H9 (cell line): Measurements from ENCODE around the gene ARPP21. TPM values are rescaled to one million over a fixed set of nuclear protein-coding genes. Genes with fewer than 3 reads are reported as not detected.

Experiments used
- DNase-seq: peaks from one replicate; pipeline ENCODE4 v3.0.0-alpha.2; 2017
- H2AFZ ChIP-seq: one replicate; pipeline ENCODE4 v1.6.1; 2013; ENCODE audit warnings: mild to moderate bottlenecking, low read length, control low read depth, moderate library complexity
- H2AK5ac ChIP-seq: 2 replicates; pipeline ENCODE4 v1.6.1; 2013; ENCODE audit warnings: low read length, control low read depth, mixed read lengths; ENCODE audit not compliant: insufficient read length
- H2BK120ac ChIP-seq: one replicate; pipeline ENCODE4 v1.6.1; 2013; ENCODE audit warnings: low read depth, mild to moderate bottlenecking, low read length, control low read depth, inconsistent platforms; ENCODE audit not compliant: poor library complexity, severe bottlenecking
- H2BK12ac ChIP-seq: 2 replicates; pipeline ENCODE4 v1.6.1; 2013; ENCODE audit warnings: low read length, control low read depth, mixed read lengths, low read depth; ENCODE audit not compliant: insufficient read length
- H2BK15ac ChIP-seq: 2 replicates; pipeline ENCODE4 v1.6.1; 2013; ENCODE audit warnings: low read depth, low read length, control low read depth
- H2BK20ac ChIP-seq: one replicate; pipeline ENCODE4 v1.6.1; 2013; ENCODE audit warnings: low read depth, mild to moderate bottlenecking, low read length, control low read depth, inconsistent platforms; ENCODE audit not compliant: poor library complexity, severe bottlenecking
- H2BK5ac ChIP-seq: 2 replicates; pipeline ENCODE4 v1.6.1; 2013; ENCODE audit warnings: low read length, control low read depth, mixed read lengths; ENCODE audit not compliant: insufficient read length
- H3K14ac ChIP-seq: 2 replicates; pipeline ENCODE4 v1.6.1; 2013; ENCODE audit warnings: low read length, control low read depth; ENCODE audit not compliant: insufficient read depth
- H3K18ac ChIP-seq: 2 replicates; pipeline ENCODE4 v1.6.1; 2013; ENCODE audit warnings: low read depth, mild to moderate bottlenecking, mixed read lengths, low read length, control low read depth; ENCODE audit not compliant: insufficient read length
- H3K23ac ChIP-seq: 2 replicates; pipeline ENCODE4 v1.6.1; 2013; ENCODE audit warnings: low read length, control low read depth, mixed read lengths, low read depth; ENCODE audit not compliant: insufficient read length
- H3K23me2 ChIP-seq: 2 replicates; pipeline ENCODE4 v1.6.1; 2013; ENCODE audit warnings: low read depth, mild to moderate bottlenecking, mixed read lengths, low read length, control low read depth; ENCODE audit not compliant: insufficient read length, poor library complexity, severe bottlenecking
- H3K27ac ChIP-seq: 2 replicates; pipeline ENCODE4 v1.5.1; 2013; ENCODE audit warnings: low read length, control low read depth, mixed read lengths, low read depth; ENCODE audit not compliant: insufficient read length
- H3K27me3 ChIP-seq: 2 replicates; pipeline ENCODE4 v1.6.1; 2013; ENCODE audit warnings: low read length, control low read depth, inconsistent platforms; ENCODE audit not compliant: insufficient read depth
- H3K4ac ChIP-seq: 2 replicates; pipeline ENCODE4 v1.6.1; 2013; ENCODE audit warnings: low read depth, mild to moderate bottlenecking, control low read depth, inconsistent platforms, low read length, moderate library complexity
- H3K4me1 ChIP-seq: 2 replicates; pipeline ENCODE4 v1.6.1; 2013; ENCODE audit warnings: low read length, control low read depth, inconsistent platforms; ENCODE audit not compliant: insufficient read depth
- H3K4me2 ChIP-seq: 2 replicates; pipeline ENCODE4 v1.6.1; 2013; ENCODE audit warnings: low read length, control low read depth, mixed read lengths; ENCODE audit not compliant: insufficient read length, insufficient read depth
- H3K56ac ChIP-seq: 2 replicates; pipeline ENCODE4 v1.6.1; 2013; ENCODE audit warnings: low read depth, mild to moderate bottlenecking, mixed read lengths, low read length, control low read depth; ENCODE audit not compliant: insufficient read length
- H3K79me1 ChIP-seq: 2 replicates; pipeline ENCODE4 v1.6.1; 2013; ENCODE audit warnings: low read depth, mild to moderate bottlenecking, moderate library complexity, low read length, control low read depth, inconsistent platforms; ENCODE audit not compliant: insufficient read depth, poor library complexity, severe bottlenecking
- H3K79me2 ChIP-seq: 2 replicates; pipeline ENCODE4 v1.6.1; 2013; ENCODE audit warnings: low read length, control low read depth, inconsistent platforms; ENCODE audit not compliant: insufficient read depth
- H3K9ac ChIP-seq: 2 replicates; pipeline ENCODE4 v1.6.1; 2013; ENCODE audit warnings: low read length, control low read depth, mixed read lengths; ENCODE audit not compliant: insufficient read length; ENCODE audit errors: extremely low read depth
- H3K9me3 ChIP-seq: one replicate; pipeline ENCODE4 v1.6.1; 2013; ENCODE audit warnings: low read depth, low read length, inconsistent platforms; ENCODE audit not compliant: control insufficient read depth
- H3T11ph ChIP-seq: one replicate; pipeline ENCODE4 v1.6.1; 2013; ENCODE audit warnings: mild to moderate bottlenecking, low read length, control low read depth, inconsistent platforms
- H4K20me1 ChIP-seq: one replicate; pipeline ENCODE4 v1.6.1; 2013; ENCODE audit not compliant: control insufficient read depth, insufficient read length, insufficient read depth
- H4K5ac ChIP-seq: 2 replicates; pipeline ENCODE4 v1.6.1; 2013; ENCODE audit warnings: low read depth, mild to moderate bottlenecking, mixed read lengths, low read length, control low read depth; ENCODE audit not compliant: insufficient read length
- H4K8ac ChIP-seq: replicated peaks from 2 replicates; pipeline ENCODE4 v1.6.1; 2013; ENCODE audit warnings: low read length, control low read depth, mixed read lengths, low read depth; ENCODE audit not compliant: insufficient read length
- H4K91ac ChIP-seq: 2 replicates; pipeline ENCODE4 v1.6.1; 2013; ENCODE audit warnings: low read depth, mild to moderate bottlenecking, moderate library complexity, mixed read lengths, low read length, control low read depth; ENCODE audit not compliant: insufficient read length
- H3K27ac Mint-ChIP-seq, 3 experiments: 2 replicates in 2 of 3; 3 replicates in 1 of 3; pipeline ENCODE4 v1.8.0; 2020 to 2021; ENCODE audit warnings: mixed read lengths in 3 of 3, mild to moderate bottlenecking in 1 of 3, moderate library complexity in 1 of 3
- H3K27me3 Mint-ChIP-seq: 2 replicates; pipeline ENCODE4 v1.8.0; 2021; ENCODE audit warnings: low read depth, mild to moderate bottlenecking, moderate library complexity, mixed read lengths
- H3K36me3 Mint-ChIP-seq, 3 experiments: 2 replicates in 2 of 3; 3 replicates in 1 of 3; pipeline ENCODE4 v1.8.0; 2020 to 2021; ENCODE audit warnings: low read depth in 3 of 3, mixed read lengths in 3 of 3; ENCODE audit not compliant: insufficient read depth in 1 of 3
- H3K4me1 Mint-ChIP-seq, 2 experiments: 2 replicates each; pipeline ENCODE4 v1.8.0; 2020; ENCODE audit warnings: mixed read lengths in 2 of 2
- H3K4me3 Mint-ChIP-seq, 2 experiments: 2 replicates in 1 of 2; 3 replicates in 1 of 2; pipeline ENCODE4 v1.8.0; 2020 to 2021; ENCODE audit warnings: mild to moderate bottlenecking in 2 of 2, mixed read lengths in 2 of 2, moderate library complexity in 1 of 2
- H3K9me3 Mint-ChIP-seq, 2 experiments: 2 replicates in 1 of 2; 3 replicates in 1 of 2; pipeline ENCODE4 v1.8.0; 2020; ENCODE audit warnings: mild to moderate bottlenecking in 2 of 2, mixed read lengths in 2 of 2, moderate library complexity in 1 of 2
- CTCF ChIP-seq: fragments of 200-600 bp; sonication (generic); conservative IDR thresholded peaks from 3 replicates; pipeline ENCODE4 v1.8.0; 2021; ENCODE audit warnings: antibody characterized with exemption, mild to moderate bottlenecking
- WGBS: extraction: QIAGEN DNeasy Blood & Tissue Kit; methylation state at CpG from one replicate; pipeline ENCODE4 v1.1.7; 2013; ENCODE audit warnings: missing lambda C conversion rate, low lambda C conversion rate, mixed read lengths; ENCODE audit not compliant: insufficient read length; ENCODE audit errors: extremely low coverage; 5-methylcytosine and 5-hydroxymethylcytosine counted together
- total RNA-seq: library from RNA; stranded (reverse); gene quantifications from 2 replicates; pipeline ENCODE4 v1.2.1, GENCODE V29; 2021

Gene ARPP21
- total RNA-seq, 1 experiment from 2014 or later: not detected

- no peak overlapping the region for H3K14ac ChIP-seq
- no peak overlapping the region for H4K91ac ChIP-seq
- no peak overlapping the region for H2BK5ac ChIP-seq
- no peak overlapping the region for H2AFZ ChIP-seq
- DNase-seq: no peak
- no peaks in the 10 kb centered on the region for H3K79me2 ChIP-seq
- H3K9ac ChIP-seq: no peak overlapping the region
- no peak overlapping the region for H2BK120ac ChIP-seq
- H2BK12ac ChIP-seq: no peak overlapping the region
- H3K27me3 ChIP-seq: no peaks in the 10 kb centered on the region; the same call in 1 of the 2 replicates
- no peak overlapping the region for H2BK20ac ChIP-seq
- no peak overlapping the region for H4K8ac ChIP-seq
- H3K4me3 Mint-ChIP-seq: no peak overlapping the region
- no peak overlapping the region for H2BK15ac ChIP-seq
- TF ChIP-seq CTCF: no peak
- H3K56ac ChIP-seq: no peak overlapping the region
- H3K9me3 ChIP-seq: no peaks in the 10 kb centered on the region
- no peak overlapping the region for H3T11ph ChIP-seq
- no peaks in the 10 kb centered on the region for H4K20me1 ChIP-seq
- H3K36me3 Mint-ChIP-seq: no peaks in the 10 kb centered on the region
- H3K79me1 ChIP-seq: no peaks in the 10 kb centered on the region
- no CpG with 5 or more reads among the region's 9 CpGs for WGBS
- H3K9me3 Mint-ChIP-seq: no peaks in the 10 kb centered on the region
- H3K4ac ChIP-seq: no peak overlapping the region
- H3K23me2 ChIP-seq: no peaks in the 10 kb centered on the region
- no peaks in the 10 kb centered on the region for H3K4me1 Mint-ChIP-seq
- H3K27me3 Mint-ChIP-seq: peaks cover 85% of the 10 kb centered on the region
- no peak overlapping the region for H4K5ac ChIP-seq
- H3K27ac Mint-ChIP-seq: no peak overlapping the region
- no peak overlapping the region for H3K18ac ChIP-seq
- H3K4me1 ChIP-seq: no peaks in the 10 kb centered on the region
- H3K27ac ChIP-seq: no peak overlapping the region
- H3K23ac ChIP-seq: no peak overlapping the region
- H3K4me2 ChIP-seq: no peak overlapping the region
- H2AK5ac ChIP-seq: no peak overlapping the region
Observed at GRCh38 chr3:35733341-35733740, 94.0 kb downstream of the ARPP21 start.
